Psoas muscle (tissue), 8 donors: ENCODE measurements around the gene ERAS. TPM values are rescaled to one million over a fixed set of nuclear protein-coding genes. Genes with fewer than 3 reads are reported as not detected.

ENCODE experiments used
- ATAC-seq, 4 donors: fragments of 200-7000 bp; cut with Tn5 transposase; one replicate each; pipeline ENCODE4 v1.9.1; 2020; ENCODE audit warnings: moderate library complexity in 3 of 4, mild to moderate bottlenecking in 2 of 4
- DNase-seq, 2 donors: peaks; one replicate each; pipeline ENCODE4 v3.0.0-alpha.2; 2020
- H3K27ac ChIP-seq: fragments of 200-600 bp; one replicate; pipeline ENCODE4 v1.8.0; 2022
- H3K27me3 ChIP-seq, 3 donors: fragments of 200-600 bp in 1 of 3; one replicate each; pipeline versions ENCODE4 v1.6.1 to v1.8.0; 2013 to 2022; ENCODE audit warnings: low read length in 2 of 3, mild to moderate bottlenecking in 2 of 3, moderate library complexity in 1 of 3; ENCODE audit not compliant: insufficient read depth in 3 of 3
- H3K36me3 ChIP-seq, 2 donors: fragments of 200-600 bp in 1 of 2; one replicate each; pipeline versions ENCODE4 v1.6.1 to v1.8.0; 2013 to 2022; ENCODE audit warnings: low read depth in 1 of 2, mild to moderate bottlenecking in 1 of 2, moderate library complexity in 1 of 2; ENCODE audit not compliant: insufficient read depth in 1 of 2
- H3K4me1 ChIP-seq: fragments of 200-600 bp; one replicate; pipeline ENCODE4 v1.8.0; 2022
- H3K4me3 ChIP-seq: fragments of 200-600 bp; one replicate; pipeline ENCODE4 v1.8.0; 2022; ENCODE audit warnings: mild to moderate bottlenecking
- H3K9me3 ChIP-seq: fragments of 200-600 bp; one replicate; pipeline ENCODE4 v1.8.0; 2022
- CTCF ChIP-seq: fragments of 200-600 bp; IDR thresholded peaks from one replicate; pipeline ENCODE4 v1.8.0; 2022; ENCODE audit warnings: antibody characterized with exemption
- WGBS, 3 donors: extraction: QIAGEN DNeasy Blood & Tissue Kit; methylation state at CpG; one replicate each; pipeline versions ENCODE4 v1.1.6 to v1.1.7; 2013; 5-methylcytosine and 5-hydroxymethylcytosine counted together
- intact Hi-C, 2 donors: fragments of 100-400 bp; cut with DNase I; formaldehyde crosslinking; loops; one replicate each; pipeline versions ENCODE4 v1.11.0 to v1.14.2; 2022
- polyA plus RNA-seq, 3 donors: library from polyadenylated mRNA; stranded (reverse); fragments of 200-250 nt; gene quantifications; one replicate each; pipeline ENCODE4 v1.2.3, GENCODE V29; 2013
- total RNA-seq, 4 donors: library from RNA; stranded (reverse); fragmentation: NEBNext Ultra II Directional in 2 of 4; extraction: Animal tissue kit (Norgen Biotek cat#: 25700) in 2 of 4; gene quantifications; one replicate each; pipeline versions ENCODE4 v1.2.1 to v1.2.4, GENCODE V29; 2021 to 2023
- donor health status: healthy with polysubstance abuse.
- donor health status: DM: no; HTN: no; CAD: no; lungs with moderate emphysema.
- donor health status: Bipolar disorder and iron deficiency.
- donor health status: healthy.
- donor health status: DM: yes; HTN: yes; CAD: no.
- donor health status: DM: no; HTN: no; CAD: no.
- donor health status: DM: no; HTN: no; CAD: no.
- donor health status: DM: yes; HTN: yes; CAD: no.

The ERAS gene
- total and polyA plus RNA-seq, 7 donors, result not detected

- intact Hi-C loops, result no loop called here
Measured at GRCh38 chrX:48831909-48832291, 5.6 kb downstream of the ERAS start.

GRCh38 chrX:48833542-48834138 is 7.3 kb downstream of the ERAS start:
- H3K36me3 ChIP-seq, result no peaks in the 10 kb centered on the region
- H3K9me3 ChIP-seq, result no peaks in the 10 kb centered on the region
- intact Hi-C loops, result no loop called here
- no peaks in the 10 kb centered on the region for H3K4me1 ChIP-seq
- H3K27ac ChIP-seq, result no peak overlapping the region
- H3K4me3 ChIP-seq, result no peak overlapping the region
- ATAC-seq (no peak), DNase-seq (no peak)
- TF ChIP-seq CTCF, result no peak
- WGBS, 3 donors, result 29 to 46% (median 34%) methylated on average over 9 of the region's 9 CpGs
- H3K27me3 ChIP-seq, result peaks cover 0 to 66% (median 5%) of the 10 kb centered on the region in 3 donors

More at GRCh38 chrX:48831909-48832291, 5.6 kb downstream of the ERAS start:
- Histone ChIP-seq H3K27me3 (peaks cover 0 to 60% (median 5%) of the 10 kb centered on the region in 3 donors), H3K27ac (no peak overlapping the region), H3K36me3 (no peaks in the 10 kb centered on the region), H3K9me3 (no peaks in the 10 kb centered on the region), H3K4me1 (no peaks in the 10 kb centered on the region), H3K4me3 (no peak overlapping the region)
- WGBS, 3 donors, result 2 to 36% methylated on average over 44 to 46 of the region's 57 CpGs; no CpG with 5 or more reads in 1 of the 3 donors
- DNase-seq (no peak), ATAC-seq (no peak)
- TF ChIP-seq CTCF, result no peak

GRCh38 chrX:48834383-48834709 is 8.0 kb downstream of the ERAS start:
- WGBS, 3 donors, result 3 to 28% (median 7%) methylated on average over 7 of the region's 7 CpGs
- no peaks in the 10 kb centered on the region for H3K4me1 ChIP-seq
- intact Hi-C loops, result no loop called here
- DNase-seq (no peak), ATAC-seq (no peak)
- H3K4me3 ChIP-seq, result no peak overlapping the region
- TF ChIP-seq CTCF, result no peak
- no peak overlapping the region for H3K27ac ChIP-seq
- H3K27me3 ChIP-seq, result peaks cover 0 to 61% (median 5%) of the 10 kb centered on the region in 3 donors
- no peaks in the 10 kb centered on the region for H3K9me3 ChIP-seq
- no peaks in the 10 kb centered on the region for H3K36me3 ChIP-seq

- WGBS, 3 donors, result 14 to 40% (median 37%) methylated on average over 13 to 35 of the region's 35 CpGs
- intact Hi-C loops, result no loop called here
- Histone ChIP-seq H3K36me3 (no peaks in the 10 kb centered on the region), H3K4me1 (no peaks in the 10 kb centered on the region), H3K27me3 (peaks cover 0 to 51% (median 5%) of the 10 kb centered on the region in 3 donors), H3K27ac (no peak within 1 kb of the TSS), H3K9me3 (no peaks in the 10 kb centered on the region), H3K4me3 (no peak within 1 kb of the TSS)
- TF ChIP-seq CTCF, result no peak
- ATAC-seq (no peak), DNase-seq (no peak)
Measured at GRCh38 chrX:48835524-48836329, 9.4 kb downstream of the ERAS start, which contains the start of gene PCSK1N. Gene PCSK1N (minus strand): TSS chrX:48835610. CDS start chrX:48835532, 78 bp downstream.
